ENCODE measurements around the gene FGD5.

GRCh38 chr3:14909250-14909649 is 90.5 kb downstream of the FGD5 start:
- TF ChIP-seq CTCF (IDR thresholded peaks at IDR 0.05; ENCODE audit: low read depth, low read length, poor library complexity, severe bottlenecking) (no peak), EZH2phosphoT487 (IDR thresholded peaks at IDR 0.05; ENCODE audit: borderline replicate concordance, low read length) (no peak)
